Right atrium auricular region (tissue), 2 donors: ENCODE measurements around the gene MAB21L1. TPM values are rescaled to one million over a fixed set of nuclear protein-coding genes. Genes with fewer than 3 reads are reported as not detected.

Source experiments
- DNase-seq: peaks from one replicate; pipeline ENCODE4 v3.0.0-alpha.2; 2019; ENCODE audit warnings: low spot score
- H3K27ac ChIP-seq, 2 donors: fragments of 200-600 bp; sonication (generic); 1 replicate in 1 of 2; 2 replicates in 1 of 2; pipeline ENCODE4 v1.5.1; 2016 to 2019
- H3K27me3 ChIP-seq, 2 donors: fragments of 200-600 bp; sonication (generic); one replicate each; pipeline versions ENCODE4 v1.5.1 to v1.6.0; 2017 to 2019
- H3K36me3 ChIP-seq: fragments of 200-600 bp; sonication (generic); one replicate; pipeline ENCODE4 v1.5.1; 2016
- H3K4me1 ChIP-seq, 2 donors: fragments of 200-600 bp; sonication (generic); one replicate each; pipeline versions ENCODE4 v1.5.1 to v1.6.0; 2017 to 2019
- H3K4me3 ChIP-seq, 2 donors: fragments of 200-600 bp; sonication (generic); 1 replicate in 1 of 2; 2 replicates in 1 of 2; pipeline ENCODE4 v1.5.1; 2017 to 2019; ENCODE audit warnings: mild to moderate bottlenecking in 1 of 2, moderate library complexity in 1 of 2
- H3K9me3 ChIP-seq, 2 donors: fragments of 200-600 bp; sonication (generic); one replicate each; pipeline ENCODE4 v1.5.1; 2019
- CTCF ChIP-seq, 2 donors: fragments of 200-600 bp; sonication (generic); IDR thresholded peaks; one replicate each; pipeline ENCODE4 v1.5.1; 2019; ENCODE audit warnings: antibody characterized with exemption in 2 of 2
- total RNA-seq, 2 donors: library from RNA; depleted of rRNA; stranded (reverse); fragments of >200 nt; gene quantifications; one replicate each; pipeline ENCODE4 v1.1.0, GENCODE V29; 2016

Gene MAB21L1
- total RNA-seq, 2 donors from 2014 or later, result 0.83 to 0.85 TPM

GRCh38 chr13:35484384-35484783 is 7.9 kb upstream of the MAB21L1 start:
- no peak for DNase-seq
- TF ChIP-seq CTCF (IDR thresholded peaks at IDR 0.05), result no peak
- no peaks in the 10 kb centered on the region for H3K4me1 ChIP-seq
- H3K36me3 ChIP-seq, result no peaks in the 10 kb centered on the region
- H3K27ac ChIP-seq, result no peak overlapping the region
- no peak overlapping the region for H3K4me3 ChIP-seq
- no peaks in the 10 kb centered on the region for H3K9me3 ChIP-seq
- no peaks in the 10 kb centered on the region for H3K27me3 ChIP-seq

- Histone ChIP-seq H3K27ac (no peak overlapping the region), H3K4me3 (no peak overlapping the region), H3K36me3 (no peaks in the 10 kb centered on the region), H3K4me1 (no peaks in the 10 kb centered on the region), H3K9me3 (no peaks in the 10 kb centered on the region), H3K27me3 (no peaks in the 10 kb centered on the region)
- TF ChIP-seq CTCF (IDR thresholded peaks at IDR 0.05), result no peak
- no peak for DNase-seq
These were observed 7.3 kb upstream of the MAB21L1 start for GRCh38 chr13:35483761-35484160.

- Histone ChIP-seq H3K4me3 (no peak overlapping the region), H3K4me1 (no peaks in the 10 kb centered on the region), H3K36me3 (no peaks in the 10 kb centered on the region), H3K9me3 (no peaks in the 10 kb centered on the region), H3K27ac (no peak overlapping the region), H3K27me3 (no peaks in the 10 kb centered on the region)
- no peak for TF ChIP-seq CTCF (IDR thresholded peaks at IDR 0.05)
- DNase-seq, result no peak
These were observed 6.0 kb upstream of the MAB21L1 start for GRCh38 chr13:35482527-35482926.

GRCh38 chr13:35481777-35482176 is 5.3 kb upstream of the MAB21L1 start:
- no peak overlapping the region for H3K27ac ChIP-seq
- H3K27me3 ChIP-seq, result no peaks in the 10 kb centered on the region
- no peak for TF ChIP-seq CTCF (IDR thresholded peaks at IDR 0.05)
- no peaks in the 10 kb centered on the region for H3K4me1 ChIP-seq
- no peaks in the 10 kb centered on the region for H3K9me3 ChIP-seq
- no peak for DNase-seq
- H3K36me3 ChIP-seq, result no peaks in the 10 kb centered on the region
- no peak overlapping the region for H3K4me3 ChIP-seq

- Histone ChIP-seq H3K4me3 (no peak overlapping the region), H3K4me1 (peaks cover 0 to 4% of the 10 kb centered on the region in 2 donors), H3K36me3 (no peaks in the 10 kb centered on the region), H3K27ac (no peak overlapping the region), H3K27me3 (no peaks in the 10 kb centered on the region), H3K9me3 (no peaks in the 10 kb centered on the region)
- TF ChIP-seq CTCF (IDR thresholded peaks at IDR 0.05), result no peak
- DNase-seq, result no peak
These were observed 3.9 kb upstream of the MAB21L1 start for GRCh38 chr13:35480346-35480745.

- H3K27me3 ChIP-seq, result no peaks in the 10 kb centered on the region
- no peaks in the 10 kb centered on the region for H3K36me3 ChIP-seq
- no peak for TF ChIP-seq CTCF (IDR thresholded peaks at IDR 0.05)
- H3K9me3 ChIP-seq, result no peaks in the 10 kb centered on the region
- H3K27ac ChIP-seq, result no peak overlapping the region
- DNase-seq, result no peak
- H3K4me3 ChIP-seq, result no peak overlapping the region
- H3K4me1 ChIP-seq, result peaks cover 0 to 4% of the 10 kb centered on the region in 2 donors
These were observed 3.2 kb upstream of the MAB21L1 start for GRCh38 chr13:35479706-35480105.
